NCI-H524 (cell line): ENCODE data around the gene FMN1.

ENCODE experiments used
- DNase-seq, 2 experiments: peaks; one replicate each; lab custom pipeline; 2025; lab: John Stamatoyannopoulos, UW

The FMN1 gene

GRCh38 chr15:32778391-32779176 is 415.9 kb downstream of the FMN1 start:
- no peak for DNase-seq

- DNase-seq: no peak
Observed at GRCh38 chr15:32775103-32775502, 419.4 kb downstream of the FMN1 start.

GRCh38 chr15:32774022-32774421 is 420.5 kb downstream of the FMN1 start:
- DNase-seq: no peak

GRCh38 chr15:32767236-32767635 is 427.3 kb downstream of the FMN1 start:
- no peak for DNase-seq

- DNase-seq: no peak
Observed at GRCh38 chr15:32766101-32766500, 428.4 kb downstream of the FMN1 start.

- no peak for DNase-seq
Observed at GRCh38 chr15:32765236-32765635, 429.3 kb downstream of the FMN1 start.

GRCh38 chr15:32763295-32763694 is 431.2 kb downstream of the FMN1 start:
- no peak for DNase-seq

- DNase-seq: no peak
Observed at GRCh38 chr15:32757426-32757825, 437.1 kb downstream of the FMN1 start.

GRCh38 chr15:32750979-32751378 is 443.5 kb downstream of the FMN1 start:
- DNase-seq: no peak

- peak in 1 of 2 experiments; percentile 60 for DNase-seq
Observed at GRCh38 chr15:32747921-32748342, 446.6 kb downstream of the FMN1 start.

- no peak for DNase-seq
Observed at GRCh38 chr15:32746116-32746857, 448.2 kb downstream of the FMN1 start.

GRCh38 chr15:32743411-32744140 is 450.9 kb downstream of the FMN1 start:
- no peak for DNase-seq

- no peak for DNase-seq
Observed at GRCh38 chr15:32739522-32740063, 454.9 kb downstream of the FMN1 start.

- DNase-seq: no peak
Observed at GRCh38 chr15:32738666-32739065, 455.8 kb downstream of the FMN1 start.

GRCh38 chr15:32737304-32737703 is 457.2 kb downstream of the FMN1 start:
- DNase-seq: no peak

GRCh38 chr15:32736701-32737061 is 457.8 kb downstream of the FMN1 start:
- DNase-seq: no peak

GRCh38 chr15:32735989-32736700 is 458.4 kb downstream of the FMN1 start:
- DNase-seq: no peak

GRCh38 chr15:32733281-32733680 is 461.2 kb downstream of the FMN1 start:
- DNase-seq: no peak

- DNase-seq: no peak
Observed at GRCh38 chr15:32732574-32733157, 461.8 kb downstream of the FMN1 start.

GRCh38 chr15:32730677-32731654 is 463.5 kb downstream of the FMN1 start:
- DNase-seq: no peak
